Measurements from ENCODE around the gene TAS1R3. TPM values are rescaled to one million over a fixed set of nuclear protein-coding genes. Genes with fewer than 3 reads are reported as not detected.
A peak's percentile ranks its signal among the peaks of the same experiment; 100 is the strongest.

The TAS1R3 gene
- total RNA-seq, 3 donors from 2014 or later (not counting 1 experiment from before 2014, with no cell fraction given), result 0.66 to 1.4 (median 1.3) TPM

GRCh38 chr1:1327291-1327690 is 3.8 kb upstream of the TAS1R3 start:
- ATAC-seq (no peak), DNase-seq (no peak)
- Mint-ChIP-seq H3K27ac (no peak overlapping the region), H3K4me1 (peaks cover 16 to 26% of the 10 kb centered on the region in 2 donors), H3K36me3 (no peaks in the 10 kb centered on the region), H3K4me3 (peak overlapping the region; percentile 59), H3K9me3 (no peaks in the 10 kb centered on the region), H3K27me3 (ENCODE audit: low read depth in 2 of 2) (no peaks in the 10 kb centered on the region)
- H3K4me1 ChIP-seq (ENCODE audit: control insufficient read depth, insufficient read depth, low read length), result peaks cover 28% of the 10 kb centered on the region
- H3K27ac ChIP-seq (ENCODE audit: low read length), result no peak overlapping the region
- H3K4me3 ChIP-seq (ENCODE audit: low read length), result no peak overlapping the region
- peaks cover 3% of the 10 kb centered on the region for H3K36me3 ChIP-seq (ENCODE audit: control insufficient read depth, insufficient read depth, low read length)
- H3K9me3 ChIP-seq (ENCODE audit: control insufficient read depth, insufficient read depth, low read length), result no peaks in the 10 kb centered on the region
- intact Hi-C loops (cut with micrococcal nuclease), result no loop called here
- TF ChIP-seq CTCF (IDR thresholded peaks at IDR 0.05), result no peak
- no peaks in the 10 kb centered on the region for H3K27me3 ChIP-seq (ENCODE audit: control insufficient read depth, insufficient read depth, low read length)
- WGBS (ENCODE audit: insufficient coverage), result 94% methylated on average over 40 of the region's 40 CpGs

GRCh38 chr1:1328254-1328653 is 2.8 kb upstream of the TAS1R3 start:
- Histone ChIP-seq H3K9me3 (ENCODE audit: control insufficient read depth, insufficient read depth, low read length) (no peaks in the 10 kb centered on the region), H3K4me1 (ENCODE audit: control insufficient read depth, insufficient read depth, low read length) (peaks cover 21% of the 10 kb centered on the region), H3K27ac (ENCODE audit: low read length) (no peak overlapping the region), H3K27me3 (ENCODE audit: control insufficient read depth, insufficient read depth, low read length) (no peaks in the 10 kb centered on the region), H3K4me3 (ENCODE audit: low read length) (no peak overlapping the region), H3K36me3 (ENCODE audit: control insufficient read depth, insufficient read depth, low read length) (peaks cover 3% of the 10 kb centered on the region)
- peak overlapping the region; percentile 31 for H3K4me3 Mint-ChIP-seq
- H3K36me3 Mint-ChIP-seq, result no peaks in the 10 kb centered on the region
- ATAC-seq, result no peak
- 94% methylated on average over 15 of the region's 15 CpGs for WGBS (ENCODE audit: insufficient coverage)
- H3K27me3 Mint-ChIP-seq (ENCODE audit: low read depth in 2 of 2), result no peaks in the 10 kb centered on the region
- peaks cover 6 to 18% of the 10 kb centered on the region in 2 donors for H3K4me1 Mint-ChIP-seq
- no peak for DNase-seq
- no peak overlapping the region for H3K27ac Mint-ChIP-seq
- intact Hi-C loops (cut with micrococcal nuclease), result no loop called here
- no peaks in the 10 kb centered on the region for H3K9me3 Mint-ChIP-seq
- no peak for TF ChIP-seq CTCF (IDR thresholded peaks at IDR 0.05)

- TF ChIP-seq CTCF (IDR thresholded peaks at IDR 0.05), result no peak
- no peak for ATAC-seq
- H3K36me3 Mint-ChIP-seq, result no peaks in the 10 kb centered on the region
- Histone ChIP-seq H3K9me3 (ENCODE audit: control insufficient read depth, insufficient read depth, low read length) (no peaks in the 10 kb centered on the region), H3K27ac (ENCODE audit: low read length) (no peak overlapping the region), H3K36me3 (ENCODE audit: control insufficient read depth, insufficient read depth, low read length) (peaks cover 3% of the 10 kb centered on the region), H3K27me3 (ENCODE audit: control insufficient read depth, insufficient read depth, low read length) (no peaks in the 10 kb centered on the region), H3K4me3 (ENCODE audit: low read length) (no peak overlapping the region), H3K4me1 (ENCODE audit: control insufficient read depth, insufficient read depth, low read length) (peaks cover 17% of the 10 kb centered on the region)
- H3K4me1 Mint-ChIP-seq, result peaks cover 0 to 7% of the 10 kb centered on the region in 2 donors
- no peak overlapping the region for H3K27ac Mint-ChIP-seq
- no peaks in the 10 kb centered on the region for H3K9me3 Mint-ChIP-seq
- H3K27me3 Mint-ChIP-seq (ENCODE audit: low read depth in 2 of 2), result no peaks in the 10 kb centered on the region
- intact Hi-C loops (cut with micrococcal nuclease), result no loop called here
- H3K4me3 Mint-ChIP-seq, result no peak overlapping the region
- WGBS (ENCODE audit: insufficient coverage), result 95% methylated on average over 58 of the region's 58 CpGs
- DNase-seq, result no peak
Observed at GRCh38 chr1:1329304-1330210, 1.5 kb upstream of the TAS1R3 start.

All from natural killer cell (primary cell).